Neutrophil (primary cell): Measurements from ENCODE around the gene ATP10D.

Experiments used
- H3K27ac ChIP-seq: fragments of 200-600 bp; sonication (generic); 2 replicates; pipeline ENCODE4 v1.5.1; 2016; ENCODE audit warnings: mild to moderate bottlenecking, moderate library complexity
- H3K27me3 ChIP-seq: fragments of 200-600 bp; sonication (generic); 2 replicates; pipeline ENCODE4 v1.6.0; 2016; ENCODE audit warnings: mild to moderate bottlenecking
- H3K36me3 ChIP-seq: fragments of 200-600 bp; sonication (generic); 2 replicates; pipeline ENCODE4 v1.5.1; 2017
- H3K4me1 ChIP-seq, 2 experiments: fragments of 200-600 bp in 1 of 2; sonication (generic) in 1 of 2; 1 replicate in 1 of 2; 2 replicates in 1 of 2; pipeline versions ENCODE4 v1.5.1 to v1.6.1; 2013 to 2016; ENCODE audit warnings: low read depth in 1 of 2, low read length in 1 of 2, mild to moderate bottlenecking in 1 of 2, moderate library complexity in 1 of 2; ENCODE audit not compliant: control insufficient read depth in 1 of 2, insufficient read depth in 1 of 2
- H3K4me3 ChIP-seq, 2 experiments: fragments of 200-600 bp in 1 of 2; sonication (generic) in 1 of 2; 1 replicate in 1 of 2; 2 replicates in 1 of 2; pipeline ENCODE4 v1.5.1; 2013 to 2016; ENCODE audit warnings: low read depth in 1 of 2, low read length in 1 of 2, mild to moderate bottlenecking in 1 of 2, moderate library complexity in 1 of 2
- H3K9me3 ChIP-seq: fragments of 200-600 bp; sonication (generic); 2 replicates; pipeline ENCODE4 v1.5.1; 2016
- TF ChIP-seq, protein P1 (sequence below): fragments of 200-600 bp; sonication (generic); IDR thresholded peaks from 2 replicates; pipeline ENCODE4 v1.5.1; 2016; ENCODE audit warnings: antibody characterized with exemption

Gene ATP10D

DNA sequence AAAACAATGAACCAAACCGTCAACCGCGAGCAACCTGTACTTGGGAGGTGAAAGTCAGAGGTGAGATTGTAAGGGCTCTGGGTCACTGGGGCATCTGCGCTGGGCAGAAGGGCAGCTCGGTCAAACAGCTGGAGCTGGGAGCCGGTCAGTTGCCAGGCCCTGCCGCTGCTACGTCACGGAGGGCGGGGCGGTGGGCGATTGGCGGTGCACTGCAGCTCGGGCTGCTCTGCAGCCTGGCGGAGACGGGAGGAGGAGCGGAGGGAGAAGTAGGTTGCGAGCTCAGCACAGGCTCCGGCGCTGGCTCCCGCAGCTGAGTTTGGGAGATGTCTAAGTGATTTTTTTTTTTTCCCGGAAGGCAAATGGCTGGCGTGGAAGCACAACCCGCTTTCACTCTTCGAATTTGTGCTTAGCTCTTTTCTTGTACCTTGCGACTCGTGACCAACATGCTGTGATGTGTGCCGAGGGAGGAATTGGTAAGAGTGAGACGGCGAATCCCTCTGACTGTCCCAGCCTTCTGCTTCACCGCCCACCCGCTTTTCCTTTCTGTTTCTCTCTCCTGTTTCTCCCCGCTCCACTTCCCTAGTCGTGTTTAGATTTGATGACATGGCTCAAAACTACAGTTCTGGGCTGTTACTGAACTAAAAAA lies at the start of gene ATP10D:
Gene ATP10D, plus strand, starts transcription at position 229 of the 646 bp plus-strand sequence. CDS start 27,266 bp downstream, outside the sequence.
- Histone ChIP-seq H3K27me3 (no peaks in the 10 kb centered on the region), H3K9me3 (no peaks in the 10 kb centered on the region), H3K27ac (peak within 1 kb of the TSS; percentile 92), H3K36me3 (no peaks in the 10 kb centered on the region), H3K4me3 (peak within 1 kb of the TSS; percentile 72 to 94), H3K4me1 (peaks cover 25 to 27% of the 10 kb centered on the region in 2 experiments)
- TF ChIP-seq, protein P1, sequence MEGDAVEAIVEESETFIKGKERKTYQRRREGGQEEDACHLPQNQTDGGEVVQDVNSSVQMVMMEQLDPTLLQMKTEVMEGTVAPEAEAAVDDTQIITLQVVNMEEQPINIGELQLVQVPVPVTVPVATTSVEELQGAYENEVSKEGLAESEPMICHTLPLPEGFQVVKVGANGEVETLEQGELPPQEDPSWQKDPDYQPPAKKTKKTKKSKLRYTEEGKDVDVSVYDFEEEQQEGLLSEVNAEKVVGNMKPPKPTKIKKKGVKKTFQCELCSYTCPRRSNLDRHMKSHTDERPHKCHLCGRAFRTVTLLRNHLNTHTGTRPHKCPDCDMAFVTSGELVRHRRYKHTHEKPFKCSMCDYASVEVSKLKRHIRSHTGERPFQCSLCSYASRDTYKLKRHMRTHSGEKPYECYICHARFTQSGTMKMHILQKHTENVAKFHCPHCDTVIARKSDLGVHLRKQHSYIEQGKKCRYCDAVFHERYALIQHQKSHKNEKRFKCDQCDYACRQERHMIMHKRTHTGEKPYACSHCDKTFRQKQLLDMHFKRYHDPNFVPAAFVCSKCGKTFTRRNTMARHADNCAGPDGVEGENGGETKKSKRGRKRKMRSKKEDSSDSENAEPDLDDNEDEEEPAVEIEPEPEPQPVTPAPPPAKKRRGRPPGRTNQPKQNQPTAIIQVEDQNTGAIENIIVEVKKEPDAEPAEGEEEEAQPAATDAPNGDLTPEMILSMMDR = peak; percentile 58

DNA sequence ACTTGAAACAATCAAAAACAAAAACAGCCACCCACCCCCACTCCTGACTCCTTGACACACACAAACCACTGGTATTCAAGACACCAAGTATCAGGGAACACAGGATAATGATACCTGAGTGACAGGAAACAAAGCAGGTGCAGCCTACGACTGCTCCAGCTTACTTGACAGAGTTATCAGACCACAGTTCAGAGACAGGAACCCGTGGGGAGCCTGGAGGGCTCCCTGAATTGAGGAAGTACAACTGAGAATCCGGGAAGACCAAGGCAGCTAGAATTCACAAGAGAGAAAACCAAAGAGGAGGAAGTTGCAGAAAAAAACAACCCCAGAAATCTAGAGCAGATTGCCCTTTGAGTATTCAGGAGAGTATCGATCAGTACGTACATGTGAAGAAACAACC lies 42.1 kb upstream of the ATP10D start:
- no peaks in the 10 kb centered on the region for H3K36me3 ChIP-seq
- no peaks in the 10 kb centered on the region for H3K9me3 ChIP-seq
- peak overlapping the region; percentile 41 for H3K27ac ChIP-seq
- TF ChIP-seq, protein P1 = no peak
- H3K27me3 ChIP-seq = no peaks in the 10 kb centered on the region
- peaks cover 12 to 13% of the 10 kb centered on the region in 2 experiments for H3K4me1 ChIP-seq
- peak overlapping the region in 1 of 2 experiments; percentile 22 for H3K4me3 ChIP-seq

DNA sequence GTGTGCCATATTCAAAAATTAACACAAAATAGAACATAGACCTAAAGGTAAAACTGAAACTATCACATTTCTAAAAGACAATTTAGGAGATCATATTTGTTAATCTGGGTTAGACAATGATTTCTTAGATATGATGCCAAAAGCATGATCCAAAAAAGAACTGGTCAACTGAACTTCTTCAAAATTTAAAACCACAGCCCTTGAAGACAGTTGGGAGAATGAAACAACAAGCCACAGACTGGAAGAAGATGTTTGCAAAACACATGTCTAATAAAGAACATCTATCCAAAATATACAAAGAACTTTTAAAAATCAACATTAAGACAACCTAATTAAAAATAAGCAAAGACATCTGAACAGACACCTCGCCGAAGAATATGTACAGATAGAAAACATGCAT lies 41.0 kb upstream of the ATP10D start:
- no peaks in the 10 kb centered on the region for H3K36me3 ChIP-seq
- TF ChIP-seq, protein P1 = no peak
- peak overlapping the region; percentile 14 for H3K27ac ChIP-seq
- H3K27me3 ChIP-seq = no peaks in the 10 kb centered on the region
- H3K4me3 ChIP-seq = no peak overlapping the region
- H3K9me3 ChIP-seq = no peaks in the 10 kb centered on the region
- peaks cover 12 to 13% of the 10 kb centered on the region in 2 experiments for H3K4me1 ChIP-seq

DNA sequence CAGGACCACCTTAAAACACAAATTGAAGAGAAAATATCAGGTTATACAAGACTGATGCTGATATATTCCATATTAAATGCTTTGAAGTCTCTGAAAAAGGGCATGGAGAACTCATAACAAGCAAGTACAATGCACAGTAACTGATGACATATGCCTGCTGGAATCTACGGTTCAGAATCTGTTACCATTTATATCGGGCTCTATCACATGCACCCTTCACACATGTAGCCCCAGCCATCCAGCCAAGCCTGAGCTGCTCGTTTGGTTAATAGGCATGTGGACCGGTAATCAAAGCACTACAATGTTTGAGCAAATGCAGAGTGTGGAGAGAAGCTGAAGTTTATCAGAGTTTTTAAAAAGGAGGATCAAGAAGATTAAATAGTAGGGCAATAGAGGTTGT lies 33.4 kb upstream of the ATP10D start:
- Histone ChIP-seq H3K36me3 (peaks cover 52% of the 10 kb centered on the region), H3K27me3 (no peaks in the 10 kb centered on the region), H3K27ac (no peak overlapping the region), H3K9me3 (no peaks in the 10 kb centered on the region), H3K4me3 (no peak overlapping the region), H3K4me1 (no peaks in the 10 kb centered on the region)
- TF ChIP-seq, protein P1 = no peak

DNA sequence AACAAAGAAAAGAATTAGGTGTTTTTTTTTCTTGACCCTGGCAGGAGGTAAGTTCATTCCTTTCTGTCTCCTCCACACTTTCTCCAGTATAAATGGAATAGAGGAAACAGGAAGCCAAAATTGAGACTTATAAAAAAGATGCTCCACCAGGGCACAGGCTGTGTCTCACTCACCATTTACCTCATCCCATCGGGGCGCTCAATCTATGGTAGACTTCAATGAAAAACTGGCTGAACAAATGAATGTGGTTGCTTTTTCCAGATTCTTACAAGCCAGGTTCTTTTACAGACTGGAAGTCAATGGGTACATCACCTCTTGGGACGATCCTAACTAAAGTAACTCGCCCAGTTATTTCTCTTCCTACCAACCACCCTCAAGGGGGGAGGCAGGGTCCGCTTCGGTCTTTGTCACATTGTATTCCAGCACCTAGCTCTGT lies 22.3 kb upstream of the ATP10D start:
- Histone ChIP-seq H3K9me3 (no peaks in the 10 kb centered on the region), H3K36me3 (no peaks in the 10 kb centered on the region), H3K27ac (peak overlapping the region; percentile 89), H3K4me3 (peak overlapping the region; percentile 89 to 97), H3K27me3 (no peaks in the 10 kb centered on the region), H3K4me1 (peaks cover 29 to 31% of the 10 kb centered on the region in 2 experiments)
- TF ChIP-seq, protein P1 = no peak
